ENCODE data around the gene MRPS7. TPM values are rescaled to one million over a fixed set of nuclear protein-coding genes. Genes with fewer than 3 reads are reported as not detected.

The MRPS7 gene
- 31.1 and 37.8 TPM in 2 replicates for total RNA-seq

GRCh38 chr17:75261336-75262111 is at the start of gene MRPS7, which contains the start of gene GGA3:
TSS of gene MRPS7 (plus strand) at chr17:75261879. CDS start at chr17:75261901, 22 bp downstream.
TSS of gene GGA3 (minus strand) at chr17:75261606. CDS start at chr17:75261587, 19 bp downstream.

GRCh38 chr17:75270966-75271232 is 9.2 kb downstream of the MRPS7 start, which contains the start of gene MIF4GD:
TSS of gene MIF4GD (minus strand) at chr17:75271231. CDS start at chr17:75270195, 1,036 bp downstream.

GRCh38 chr17:75289115-75289831 is 27.6 kb downstream of the MRPS7 start, which contains the start of gene SLC25A19:
TSS of gene SLC25A19 (minus strand) at chr17:75289433. CDS start at chr17:75286764, 2,669 bp downstream.

Other genes with a start within 250 kb of the MRPS7 start
- 36.5 and 42.3 TPM in 2 replicates for gene MRPL58, start 249.2 kb upstream of the MRPS7 start, total RNA-seq
- gene ATP5PD, start 214.9 kb upstream of the MRPS7 start, total RNA-seq: 236 and 284 TPM in 2 replicates
- gene KCTD2, start 214.7 kb upstream of the MRPS7 start, total RNA-seq: 18.2 and 20.5 TPM in 2 replicates
- gene SLC16A5, start 173.9 kb upstream of the MRPS7 start, total RNA-seq: 2.8 and 4.2 TPM in 2 replicates
- gene ARMC7, start 151.9 kb upstream of the MRPS7 start, total RNA-seq: 3.8 and 3.9 TPM in 2 replicates
- 43.7 and 60.3 TPM in 2 replicates for gene NT5C, start 130.1 kb upstream of the MRPS7 start, total RNA-seq
- gene JPT1, start 107.4 kb upstream of the MRPS7 start, total RNA-seq: 44.3 and 57.8 TPM in 2 replicates
- 66.5 and 71.5 TPM in 2 replicates for gene SUMO2, start 78.9 kb upstream of the MRPS7 start, total RNA-seq
- gene NUP85, start 56.2 kb upstream of the MRPS7 start, total RNA-seq: 14.9 and 15.1 TPM in 2 replicates
- 11.9 and 23.0 TPM in 2 replicates for gene GGA3, start 273 bp upstream of the MRPS7 start, total RNA-seq
- gene MIF4GD, start 9.4 kb downstream of the MRPS7 start, total RNA-seq: 5.5 and 6.0 TPM in 2 replicates
- gene SLC25A19, start 27.6 kb downstream of the MRPS7 start, total RNA-seq: 2.7 and 4.5 TPM in 2 replicates
- 51.5 and 100 TPM in 2 replicates for gene GRB2, start 143.8 kb downstream of the MRPS7 start, total RNA-seq
- 32.3 and 51.9 TPM in 2 replicates for gene TMEM94, start 194.8 kb downstream of the MRPS7 start, total RNA-seq